Occipital lobe (tissue), 2 donors: ENCODE measurements around the gene TMEM271. TPM values are rescaled to one million over a fixed set of nuclear protein-coding genes. Genes with fewer than 3 reads are reported as not detected.

Experiments used
- DNase-seq: peaks from one replicate; lab custom pipeline; 2025; lab: John Stamatoyannopoulos, UW
- total RNA-seq: library from RNA; depleted of rRNA; stranded (reverse); fragments of >200 nt; gene quantifications from one replicate; pipeline ENCODE4 v1.2.3, GENCODE V29; 2014

The TMEM271 gene
- 23.6 TPM for total RNA-seq

GRCh38 chr4:576245-576821 lies at the start of gene TMEM271:
TMEM271 (minus strand) TSS chr4:576295; CDS start chr4:576062, 233 bp downstream.
- DNase-seq: no peak

- no peak for DNase-seq
These were observed 49.6 kb upstream of the TMEM271 start for GRCh38 chr4:625631-626161.

- no peak for DNase-seq
These were observed 48.9 kb upstream of the TMEM271 start, which contains the start of gene PDE6B for GRCh38 chr4:624705-625590. PDE6B (plus strand) TSS chr4:625573; CDS start chr4:625627, 54 bp downstream.

GRCh38 chr4:623914-624566 lies 47.9 kb upstream of the TMEM271 start:
- DNase-seq: no peak

GRCh38 chr4:622996-623913 lies 47.2 kb upstream of the TMEM271 start:
- no peak for DNase-seq

- no peak for DNase-seq
These were observed 46.2 kb upstream of the TMEM271 start for GRCh38 chr4:622071-622995.

GRCh38 chr4:621296-622070 lies 45.4 kb upstream of the TMEM271 start:
- DNase-seq: no peak

- DNase-seq: no peak
These were observed 44.8 kb upstream of the TMEM271 start for GRCh38 chr4:620851-621261.

GRCh38 chr4:620201-620600 lies 44.1 kb upstream of the TMEM271 start:
- DNase-seq: no peak

- DNase-seq: no peak
These were observed 41.8 kb upstream of the TMEM271 start for GRCh38 chr4:617644-618641.

GRCh38 chr4:616911-617643 lies 41.0 kb upstream of the TMEM271 start:
- no peak for DNase-seq

- no peak for DNase-seq
These were observed 40.0 kb upstream of the TMEM271 start for GRCh38 chr4:616091-616490.

GRCh38 chr4:613126-613525 lies 37.0 kb upstream of the TMEM271 start:
- no peak for DNase-seq

GRCh38 chr4:612749-613125 lies 36.6 kb upstream of the TMEM271 start:
- DNase-seq: no peak

- DNase-seq: no peak
These were observed 36.1 kb upstream of the TMEM271 start for GRCh38 chr4:612052-612748.
